Uterus (tissue), 4 donors: ENCODE measurements around the gene PHF11. TPM values are rescaled to one million over a fixed set of nuclear protein-coding genes. Genes with fewer than 3 reads are reported as not detected.

Experiments used
- DNase-seq, 2 donors: peaks; one replicate each; pipeline ENCODE4 v3.0.0-alpha.2; 2019 to 2020
- H3K27ac ChIP-seq, 2 donors: fragments of 200-600 bp; sonication (generic); 1 replicate in 1 of 2; 2 replicates in 1 of 2; pipeline ENCODE4 v1.5.1; 2016 to 2018
- H3K27me3 ChIP-seq, 2 donors: fragments of 200-600 bp; sonication (generic); one replicate each; pipeline ENCODE4 v1.5.1; 2018 to 2019; ENCODE audit warnings: control low read depth in 1 of 2
- H3K36me3 ChIP-seq, 2 donors: fragments of 200-600 bp; sonication (generic); one replicate each; pipeline ENCODE4 v1.5.1; 2019; ENCODE audit warnings: control low read depth in 1 of 2
- H3K4me1 ChIP-seq, 2 donors: fragments of 200-600 bp; sonication (generic); one replicate each; pipeline ENCODE4 v1.5.1; 2018 to 2019; ENCODE audit warnings: control low read depth in 1 of 2
- H3K4me3 ChIP-seq, 2 donors: fragments of 200-600 bp; sonication (generic); 1 replicate in 1 of 2; 2 replicates in 1 of 2; pipeline ENCODE4 v1.5.1; 2018 to 2019; ENCODE audit warnings: mild to moderate bottlenecking in 1 of 2
- H3K9me3 ChIP-seq, 2 donors: fragments of 200-600 bp; sonication (generic); one replicate each; pipeline ENCODE4 v1.5.1; 2019; ENCODE audit warnings: control low read depth in 1 of 2
- CTCF ChIP-seq, 4 experiments: fragments of 200-600 bp in 2 of 4; fragments of 450-650 bp in 2 of 4; sonication (generic) in 2 of 4; IDR thresholded peaks; one replicate each; pipeline ENCODE4 v1.5.1; 2016 to 2019; ENCODE audit warnings: antibody characterized with exemption in 4 of 4, mild to moderate bottlenecking in 2 of 4, moderate library complexity in 1 of 4
- POLR2A ChIP-seq, 2 donors: fragments of 450-650 bp; IDR thresholded peaks; one replicate each; pipeline ENCODE4 v1.6.1; 2016; ENCODE audit warnings: antibody characterized with exemption in 2 of 2, mild to moderate bottlenecking in 1 of 2, moderate library complexity in 1 of 2
- intact Hi-C: fragments of 100-400 bp; cut with DNase I; formaldehyde crosslinking; loops from one replicate; pipeline ENCODE4 v1.15.1; 2023; ENCODE audit warnings: low total_unique reads
- total RNA-seq, 4 donors: library from RNA; depleted of rRNA in 3 of 4; stranded (reverse); fragments of >200 nt in 3 of 4; gene quantifications; one replicate each; pipeline versions ENCODE4 v1.1.0 to v1.2.4, GENCODE V29; 2014 to 2023
- donor health status: DM: yes; HTN: yes; CAD: no.

Gene PHF11
- 10 to 100 TPM; 26.2 to 70.9 (median 27.2) TPM for total RNA-seq

GRCh38 chr13:49495783-49496762 is at the start of gene PHF11:
Gene PHF11, plus strand, starts transcription at chr13:49495953. Its CDS starts 49 bp downstream, at chr13:49496002.
- TF ChIP-seq CTCF (IDR thresholded peaks at IDR 0.05), result peak in 3 of 4 experiments; percentile 5 to 34 (median 5)
- TF ChIP-seq POLR2A (IDR thresholded peaks at IDR 0.05), result no peak
- Histone ChIP-seq H3K36me3 (no peaks in the 10 kb centered on the region), H3K27ac (peak within 1 kb of the TSS; percentile 94), H3K27me3 (no peaks in the 10 kb centered on the region), H3K4me3 (peak within 1 kb of the TSS; percentile 47 to 49), H3K4me1 (no peaks in the 10 kb centered on the region), H3K9me3 (no peaks in the 10 kb centered on the region)
- intact Hi-C loops, result no loop called here
- DNase-seq, result peak; percentile 74 to 76

GRCh38 chr13:49446473-49446872 is 49.3 kb upstream of the PHF11 start:
- Histone ChIP-seq H3K36me3 (no peaks in the 10 kb centered on the region), H3K27me3 (no peaks in the 10 kb centered on the region), H3K4me3 (no peak overlapping the region), H3K27ac (peak overlapping the region in 1 of 2 donors; percentile 98), H3K4me1 (no peaks in the 10 kb centered on the region), H3K9me3 (no peaks in the 10 kb centered on the region)
- TF ChIP-seq CTCF (IDR thresholded peaks at IDR 0.05) (no peak), POLR2A (IDR thresholded peaks at IDR 0.05) (no peak)
- intact Hi-C loops, result no loop called here
- DNase-seq, result no peak

GRCh38 chr13:49448753-49449152 is 47.0 kb upstream of the PHF11 start:
- Histone ChIP-seq H3K27me3 (no peaks in the 10 kb centered on the region), H3K4me1 (no peaks in the 10 kb centered on the region), H3K9me3 (no peaks in the 10 kb centered on the region), H3K27ac (peak overlapping the region in 1 of 2 donors; percentile 98), H3K4me3 (no peak overlapping the region), H3K36me3 (no peaks in the 10 kb centered on the region)
- intact Hi-C loops, result no loop called here
- TF ChIP-seq CTCF (IDR thresholded peaks at IDR 0.05), result no peak
- DNase-seq, result no peak

- TF ChIP-seq CTCF (IDR thresholded peaks at IDR 0.05), result no peak
- no peak for TF ChIP-seq POLR2A (IDR thresholded peaks at IDR 0.05)
- H3K27ac ChIP-seq, result no peak overlapping the region
- DNase-seq, result no peak
- no peaks in the 10 kb centered on the region for H3K9me3 ChIP-seq
- no peaks in the 10 kb centered on the region for H3K36me3 ChIP-seq
- H3K27me3 ChIP-seq, result no peaks in the 10 kb centered on the region
- H3K4me1 ChIP-seq, result no peaks in the 10 kb centered on the region
- intact Hi-C loops, result no loop called here
- no peak overlapping the region for H3K4me3 ChIP-seq
These were observed 45.5 kb upstream of the PHF11 start for GRCh38 chr13:49450105-49450819.
